ENCODE results near the gene CPB2.
A peak's percentile ranks its signal among the peaks of the same experiment; 100 is the strongest.

Gene CPB2

DNA sequence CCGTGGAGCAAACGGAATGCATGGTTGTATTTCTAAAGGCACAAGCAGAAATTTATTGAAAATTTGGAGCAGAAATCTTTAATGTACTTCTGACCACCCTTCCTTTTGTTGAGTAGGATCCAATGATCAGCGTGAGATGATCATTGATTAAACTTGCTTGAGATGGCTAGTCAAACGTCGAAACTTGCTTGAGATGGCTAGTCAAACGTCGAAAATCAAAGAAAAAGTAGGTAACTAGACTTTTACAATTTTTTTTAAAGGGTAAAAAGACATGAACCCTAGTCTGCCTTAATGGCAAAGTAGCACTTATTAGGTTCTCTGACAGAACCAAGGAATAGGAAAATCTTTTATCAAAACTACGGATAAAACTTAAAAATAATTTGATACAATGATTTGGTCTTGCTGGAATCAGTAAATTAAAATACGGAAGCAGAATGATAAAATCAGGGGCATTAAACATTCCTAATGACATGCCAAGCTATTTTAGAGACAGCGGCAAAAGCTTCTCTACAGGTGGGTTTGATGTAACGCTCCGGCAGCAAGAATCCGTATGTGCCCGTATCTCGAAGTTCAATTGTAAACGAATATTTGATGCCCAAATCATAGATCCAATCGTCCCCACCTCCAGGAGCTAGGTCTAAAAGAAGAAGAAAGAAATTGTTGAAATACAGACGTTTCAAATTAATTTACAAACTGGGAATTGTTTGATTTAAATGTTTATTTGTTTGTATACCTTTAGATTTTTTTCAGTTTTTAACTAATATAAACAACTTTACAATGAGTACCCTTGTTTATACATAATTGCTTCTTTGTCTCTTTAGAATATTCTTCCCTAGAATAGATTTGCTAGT lies 51.4 kb downstream of the CPB2 start:
- H3K4me3 ChIP-seq (ENCODE audit: low read length) = peak overlapping the region; percentile 88
- no peak for DNase-seq (ENCODE audit: low read depth)
- TF ChIP-seq, protein P1, sequence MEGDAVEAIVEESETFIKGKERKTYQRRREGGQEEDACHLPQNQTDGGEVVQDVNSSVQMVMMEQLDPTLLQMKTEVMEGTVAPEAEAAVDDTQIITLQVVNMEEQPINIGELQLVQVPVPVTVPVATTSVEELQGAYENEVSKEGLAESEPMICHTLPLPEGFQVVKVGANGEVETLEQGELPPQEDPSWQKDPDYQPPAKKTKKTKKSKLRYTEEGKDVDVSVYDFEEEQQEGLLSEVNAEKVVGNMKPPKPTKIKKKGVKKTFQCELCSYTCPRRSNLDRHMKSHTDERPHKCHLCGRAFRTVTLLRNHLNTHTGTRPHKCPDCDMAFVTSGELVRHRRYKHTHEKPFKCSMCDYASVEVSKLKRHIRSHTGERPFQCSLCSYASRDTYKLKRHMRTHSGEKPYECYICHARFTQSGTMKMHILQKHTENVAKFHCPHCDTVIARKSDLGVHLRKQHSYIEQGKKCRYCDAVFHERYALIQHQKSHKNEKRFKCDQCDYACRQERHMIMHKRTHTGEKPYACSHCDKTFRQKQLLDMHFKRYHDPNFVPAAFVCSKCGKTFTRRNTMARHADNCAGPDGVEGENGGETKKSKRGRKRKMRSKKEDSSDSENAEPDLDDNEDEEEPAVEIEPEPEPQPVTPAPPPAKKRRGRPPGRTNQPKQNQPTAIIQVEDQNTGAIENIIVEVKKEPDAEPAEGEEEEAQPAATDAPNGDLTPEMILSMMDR (IDR thresholded peaks at IDR 0.05; ENCODE audit: insufficient read depth, low read depth, low read length, missing control alignments) = no peak

DNA sequence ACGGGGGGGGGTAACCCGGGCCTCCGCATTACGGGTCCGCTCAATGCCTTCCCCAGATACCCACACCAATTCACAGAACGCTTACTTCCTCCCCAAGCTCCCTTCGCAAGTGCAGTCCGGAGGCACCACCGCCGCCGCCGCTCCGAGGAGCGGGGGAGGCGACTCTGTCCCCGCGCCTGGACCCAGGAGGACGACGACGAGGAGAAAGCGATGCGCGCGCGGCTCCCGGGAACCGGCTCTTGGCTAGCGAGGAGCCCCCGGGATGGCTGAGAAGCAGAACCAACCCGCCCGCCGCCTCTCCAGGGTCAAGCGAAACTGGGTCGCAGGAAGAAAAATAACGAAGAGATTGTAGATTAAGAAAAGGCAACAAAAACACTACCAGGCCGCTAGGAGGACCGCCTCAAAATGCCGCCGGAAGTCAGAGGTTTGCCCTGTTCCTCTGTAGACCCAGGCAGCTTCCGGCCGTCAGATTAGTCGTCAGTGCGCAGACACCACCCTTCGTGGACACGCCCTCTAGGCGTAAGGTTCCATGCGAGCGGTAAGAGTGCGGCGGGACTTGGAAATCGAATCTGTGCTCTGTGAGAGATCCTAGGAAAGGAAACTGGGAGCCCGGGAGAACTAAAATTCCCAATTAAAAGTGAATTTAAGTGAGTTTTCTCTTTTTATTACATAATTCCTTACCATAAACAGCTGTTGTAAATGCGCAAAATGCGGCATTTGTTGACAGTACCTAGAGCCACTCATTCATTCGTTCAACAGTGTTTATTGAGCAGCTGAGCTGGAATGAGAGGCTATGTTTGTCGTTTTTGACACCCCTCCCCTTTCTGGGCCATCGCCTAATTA lies 52.3 kb downstream of the CPB2 start, which contains the start of gene ZC3H13:
ZC3H13 (minus strand) TSS at position 428 of the 843 bp plus-strand sequence. CDS start 7,239 bp downstream, outside the sequence.
- TF ChIP-seq, protein P1 (IDR thresholded peaks at IDR 0.05; ENCODE audit: insufficient read depth, low read depth, low read length, missing control alignments) = peak; percentile 49
- peak; percentile 98 for DNase-seq (ENCODE audit: low read depth)
- H3K4me3 ChIP-seq (ENCODE audit: low read length) = peak within 1 kb of the TSS; percentile 88

DNA sequence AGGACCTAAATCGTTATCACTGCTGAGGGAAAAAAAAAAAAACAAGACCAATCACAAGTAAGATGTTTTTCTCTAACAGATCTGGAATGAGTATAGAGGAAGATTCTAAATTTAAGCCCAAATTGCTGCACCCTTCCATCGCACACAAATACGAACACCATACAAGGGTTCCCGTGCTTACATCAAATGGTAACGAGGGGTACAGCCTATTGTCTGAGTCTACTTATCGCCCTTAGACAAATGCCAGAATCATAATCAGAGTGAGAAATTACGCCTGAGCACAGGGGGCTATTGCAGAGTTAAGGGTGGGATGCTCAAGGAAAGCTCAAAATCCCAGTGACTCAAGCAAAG lies 52.9 kb downstream of the CPB2 start:
- H3K4me3 ChIP-seq (ENCODE audit: low read length) = peak overlapping the region; percentile 88
- TF ChIP-seq, protein P1 (IDR thresholded peaks at IDR 0.05; ENCODE audit: insufficient read depth, low read depth, low read length, missing control alignments) = no peak
- DNase-seq (ENCODE audit: low read depth) = no peak

DNA sequence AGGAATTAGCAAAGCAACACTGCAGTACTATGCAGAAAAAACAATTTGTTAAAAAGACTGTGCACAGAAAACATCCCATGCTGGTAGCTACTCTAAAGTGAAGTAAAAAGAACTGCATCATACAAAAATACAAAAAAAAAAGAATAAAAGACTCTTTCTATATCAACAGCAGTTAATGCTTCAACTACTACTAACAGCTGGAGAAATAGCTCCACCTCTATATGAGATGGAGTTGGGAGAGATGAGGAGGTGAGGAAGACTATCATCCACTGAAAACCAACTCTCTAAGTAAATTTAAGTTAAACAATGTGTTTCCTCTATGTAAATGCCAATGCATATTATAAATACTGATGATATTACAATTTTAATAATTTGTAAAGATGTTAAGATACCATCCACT lies 54.1 kb downstream of the CPB2 start:
- TF ChIP-seq, protein P1 (IDR thresholded peaks at IDR 0.05; ENCODE audit: insufficient read depth, low read depth, low read length, missing control alignments) = no peak
- H3K4me3 ChIP-seq (ENCODE audit: low read length) = no peak overlapping the region
- no peak for DNase-seq (ENCODE audit: low read depth)

- DNase-seq (ENCODE audit: low read depth) = no peak
- TF ChIP-seq, protein P1 (IDR thresholded peaks at IDR 0.05; ENCODE audit: insufficient read depth, low read depth, low read length, missing control alignments) = no peak
- no peak overlapping the region for H3K4me3 ChIP-seq (ENCODE audit: low read length)
Measured at GRCh38 chr13:46045424-46045823, 59.4 kb downstream of the CPB2 start.

DNA sequence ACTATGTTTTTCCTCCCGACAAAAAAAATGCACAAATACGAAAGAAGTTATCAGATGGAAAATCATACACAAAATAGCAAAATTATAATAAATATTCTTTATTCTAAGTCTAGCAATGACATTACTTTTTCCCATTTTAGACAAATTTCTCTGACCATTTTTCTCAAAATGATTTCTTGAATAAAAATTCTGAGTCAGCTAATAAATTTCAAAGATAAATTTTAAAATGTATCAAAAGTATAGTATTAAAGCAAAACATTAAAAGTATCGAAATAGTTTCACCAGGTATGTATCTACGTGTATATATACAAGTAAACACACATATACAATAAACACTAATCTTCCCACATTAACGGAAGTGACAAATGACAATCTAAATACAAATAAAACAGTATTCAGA lies 61.2 kb downstream of the CPB2 start:
- TF ChIP-seq, protein P1 (IDR thresholded peaks at IDR 0.05; ENCODE audit: insufficient read depth, low read depth, low read length, missing control alignments) = no peak
- no peak for DNase-seq (ENCODE audit: low read depth)
- H3K4me3 ChIP-seq (ENCODE audit: low read length) = no peak overlapping the region

Measured in epithelial cell of esophagus (primary cell).